ENCODE data around the gene OLAH.
"Not testable (repeated sequence)": the region's sequence is repeated elsewhere in the genome, so short reads cannot be mapped to it uniquely, and the experiment has no call there.

The OLAH gene
- total RNA-seq = 0 to 2.9 (median 0) reads per million in 17 experiments

DNA sequence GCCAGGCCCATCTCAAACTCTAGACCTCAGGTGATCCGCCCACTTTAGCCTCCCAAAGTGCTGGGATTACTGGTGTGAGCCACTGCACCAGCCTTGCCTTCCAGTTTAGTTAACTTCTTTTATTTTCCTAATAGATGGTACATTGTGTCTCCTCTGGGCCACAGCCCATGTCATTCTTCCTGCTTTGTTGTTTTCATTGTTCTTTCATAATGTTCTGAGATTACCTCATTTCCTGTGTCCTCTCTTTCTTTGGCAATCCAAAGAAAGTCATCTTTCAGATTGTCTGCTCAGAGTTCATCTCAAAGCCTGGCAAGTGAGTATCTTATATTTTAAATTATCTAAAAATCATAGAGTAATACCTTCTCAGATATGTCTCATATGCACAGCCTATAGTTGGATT, at the start of gene OLAH:
TSS of gene OLAH (plus strand) at position 270 of the 400 bp plus-strand sequence. CDS start 3,346 bp downstream, outside the sequence.
- peak in 3 of 4 experiments; percentile 7 to 38 (median 36) for DNase-seq

DNA sequence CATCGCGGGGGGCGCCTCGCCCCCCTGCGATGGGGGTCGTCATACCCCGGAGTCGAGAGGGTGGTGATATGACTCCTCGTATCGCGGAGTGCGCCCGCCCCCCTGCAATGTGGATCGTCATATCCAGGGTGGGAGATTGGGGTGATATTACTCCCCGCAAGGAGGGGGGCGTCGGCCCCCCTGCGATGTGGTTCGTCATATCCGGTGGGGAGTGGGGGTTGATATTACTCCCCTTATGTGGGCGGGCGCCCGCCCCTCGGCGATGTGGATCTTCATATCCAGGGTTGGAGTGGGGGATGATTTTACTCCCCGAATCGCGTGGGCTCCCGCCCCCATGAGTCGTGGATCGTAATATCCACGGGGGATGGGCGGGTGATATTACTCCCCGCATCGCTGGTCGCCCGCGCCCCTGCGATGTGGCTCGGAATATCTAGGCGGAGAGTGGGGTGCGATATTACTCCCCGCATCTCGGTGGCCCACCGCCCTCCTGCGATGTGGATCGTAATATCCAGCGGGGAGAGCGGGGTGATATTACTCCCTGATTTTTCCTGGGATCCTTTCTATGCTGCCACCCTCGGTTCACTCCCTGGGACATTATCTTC, 47.7 kb upstream of the OLAH start:
- no peak for DNase-seq

DNA sequence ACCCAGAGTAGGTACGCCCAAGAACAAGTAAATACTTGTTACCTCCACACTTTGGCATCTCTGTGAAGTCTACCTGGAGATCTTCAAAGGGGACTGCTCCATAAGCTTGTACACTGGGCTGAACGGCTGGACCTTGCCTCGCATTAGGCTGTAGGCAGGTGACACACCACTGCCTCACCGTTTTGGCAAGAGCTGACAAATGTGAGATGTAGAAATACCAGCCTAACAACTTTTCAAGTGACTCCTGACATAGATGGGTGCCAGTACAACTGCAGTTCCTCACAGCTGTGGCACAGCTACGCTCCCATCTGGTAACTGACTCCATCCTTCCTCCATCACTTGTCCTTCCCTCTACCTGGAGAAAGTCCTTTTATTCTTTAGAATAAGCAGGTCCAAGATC, 30.2 kb upstream of the OLAH start:
- not testable (repeated sequence) for DNase-seq

DNA sequence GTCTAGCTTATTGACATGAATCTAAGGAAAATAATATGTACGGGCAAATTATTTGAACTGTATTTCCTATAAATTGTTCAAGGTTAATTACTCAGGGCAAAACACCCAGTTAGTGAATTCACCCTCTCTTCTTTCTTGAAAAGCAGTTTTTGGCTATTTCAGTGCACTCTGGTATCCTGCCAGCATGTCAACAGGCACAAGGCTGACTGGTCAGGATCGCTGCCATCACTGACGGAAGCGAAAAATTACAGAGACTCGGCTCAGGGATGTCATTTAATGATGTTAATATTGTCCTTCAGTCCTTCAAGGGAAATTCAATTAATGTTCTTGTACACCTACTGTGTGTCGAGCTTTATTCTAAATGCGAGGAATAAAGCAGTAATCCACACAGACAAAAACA, 28.3 kb upstream of the OLAH start:
- DNase-seq = no peak

DNA sequence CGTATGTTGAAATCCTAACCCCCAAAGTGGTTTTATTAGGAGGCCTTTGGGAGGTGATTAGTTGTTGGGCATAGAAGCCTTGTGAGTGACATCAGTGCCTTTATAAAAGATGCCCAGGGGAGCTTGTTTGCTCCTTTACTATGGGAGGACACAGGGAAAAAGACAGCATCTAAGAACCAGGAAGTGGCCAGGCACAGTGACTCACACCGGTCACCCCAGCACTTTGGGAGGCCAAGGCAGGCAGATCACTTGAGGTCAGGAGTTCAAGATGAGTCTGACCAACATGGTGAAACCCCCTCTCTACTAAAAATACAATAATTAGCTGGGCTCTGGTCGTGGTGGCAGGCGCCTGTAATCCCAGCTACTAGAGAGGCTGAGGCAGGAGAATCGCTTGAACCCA, 22.8 kb upstream of the OLAH start:
- DNase-seq = peak; percentile 43 to 67 (median 56)

DNA sequence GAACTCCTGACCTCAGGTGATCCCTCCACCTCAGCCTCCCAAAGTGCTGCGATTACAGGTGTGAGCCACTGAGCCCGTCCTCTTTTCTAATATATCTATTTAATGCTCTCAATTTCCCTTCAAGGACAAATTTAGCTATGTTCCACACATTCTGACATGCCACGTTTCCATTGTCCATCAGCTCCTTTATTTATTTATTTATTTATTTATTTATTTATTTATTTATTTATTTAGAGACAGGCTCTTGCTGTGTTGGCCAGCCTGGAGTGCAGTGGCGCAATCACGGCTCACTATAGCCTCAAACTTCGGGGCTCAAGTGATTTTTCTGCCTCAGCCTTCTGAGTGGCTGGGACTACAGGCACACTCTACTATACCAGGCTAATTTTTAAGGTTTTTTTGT, 20.7 kb upstream of the OLAH start:
- not testable (repeated sequence) for DNase-seq

DNA sequence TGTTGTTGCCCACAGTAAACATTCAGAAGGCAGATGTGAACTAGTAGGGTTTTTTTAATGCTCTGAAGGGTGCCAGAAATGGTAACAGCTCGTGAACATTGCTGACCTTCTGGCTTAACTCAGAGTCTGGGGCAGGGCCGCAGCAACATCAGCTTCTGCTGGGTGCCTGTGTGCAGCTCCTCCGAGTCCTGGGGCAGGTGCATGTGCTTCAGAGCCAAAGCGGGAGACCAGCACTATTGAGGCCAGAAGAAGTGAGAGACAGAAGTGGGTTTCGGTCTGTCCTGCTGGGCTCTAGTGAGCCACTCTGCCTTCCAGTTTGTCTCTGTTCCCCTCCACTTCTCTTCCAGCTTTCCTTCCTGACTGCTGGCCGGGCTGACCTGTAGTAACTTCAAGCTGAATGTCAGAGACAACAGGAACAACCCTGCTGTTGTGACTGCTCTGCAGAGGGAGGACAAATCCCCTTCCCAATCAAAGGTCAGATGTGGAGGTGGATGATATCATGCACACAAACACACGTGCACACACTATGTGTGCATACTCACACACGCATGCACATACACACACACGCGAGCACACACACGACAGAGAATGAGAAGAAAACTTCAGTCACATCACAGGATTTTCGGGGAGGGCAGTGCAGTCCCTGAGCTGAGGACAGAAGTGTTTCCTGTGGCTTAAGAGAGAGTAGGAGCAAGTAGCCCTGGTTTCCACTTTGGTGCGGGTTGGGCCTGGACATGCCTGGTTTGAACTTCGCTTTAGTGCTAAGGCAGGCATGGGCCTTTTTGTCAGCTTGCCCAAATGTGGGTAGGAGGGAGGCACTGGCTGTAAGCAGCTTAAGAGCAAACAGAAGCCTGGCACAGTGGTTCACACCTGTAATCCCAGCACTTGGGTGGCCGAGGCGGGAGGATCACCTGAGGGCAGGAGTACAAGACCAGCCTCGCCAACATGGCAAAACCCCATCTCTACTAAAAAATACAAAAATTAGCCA, 19.4 kb upstream of the OLAH start:
- peak in 1 of 4 experiments; percentile 20 for DNase-seq

DNA sequence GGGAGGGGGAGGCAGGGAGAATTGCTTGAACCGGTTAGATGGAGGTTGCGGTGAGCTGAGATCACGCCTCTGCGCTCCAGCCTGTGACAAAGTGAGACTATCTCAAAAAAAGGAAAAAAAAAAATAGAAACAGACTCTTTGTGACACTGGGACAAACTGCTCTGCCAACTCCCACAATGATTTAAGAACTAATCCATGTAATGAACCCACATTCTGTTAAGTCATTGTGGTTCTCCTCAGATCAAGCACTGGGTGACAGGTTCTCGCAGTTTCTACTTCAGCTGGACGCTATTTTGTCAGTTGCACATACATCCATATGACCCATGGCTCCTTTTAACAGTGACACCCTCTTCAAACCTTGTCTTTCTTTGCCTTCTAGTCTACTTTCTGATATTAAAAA, 18.7 kb upstream of the OLAH start:
- DNase-seq = not testable (repeated sequence)

DNA sequence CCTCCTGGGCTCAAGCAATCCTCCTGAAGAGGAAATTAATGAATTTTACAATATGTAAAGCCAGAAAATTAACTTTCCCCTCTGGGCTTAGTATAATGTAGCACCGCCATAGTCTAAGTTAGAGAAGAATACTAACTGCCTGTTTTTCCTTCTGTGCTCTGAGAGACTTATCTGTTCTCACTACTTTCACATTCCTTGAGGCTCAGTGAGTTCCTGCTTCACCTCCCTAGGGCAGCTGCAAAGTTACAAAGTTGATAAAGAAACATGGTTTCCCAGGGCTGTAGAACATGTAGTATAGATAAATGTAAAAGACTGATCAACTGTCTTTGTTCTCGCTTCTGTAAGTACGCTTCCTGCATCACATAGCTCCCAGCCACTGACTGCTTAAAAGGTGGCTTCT, 16.0 kb upstream of the OLAH start:
- no peak for DNase-seq

DNA sequence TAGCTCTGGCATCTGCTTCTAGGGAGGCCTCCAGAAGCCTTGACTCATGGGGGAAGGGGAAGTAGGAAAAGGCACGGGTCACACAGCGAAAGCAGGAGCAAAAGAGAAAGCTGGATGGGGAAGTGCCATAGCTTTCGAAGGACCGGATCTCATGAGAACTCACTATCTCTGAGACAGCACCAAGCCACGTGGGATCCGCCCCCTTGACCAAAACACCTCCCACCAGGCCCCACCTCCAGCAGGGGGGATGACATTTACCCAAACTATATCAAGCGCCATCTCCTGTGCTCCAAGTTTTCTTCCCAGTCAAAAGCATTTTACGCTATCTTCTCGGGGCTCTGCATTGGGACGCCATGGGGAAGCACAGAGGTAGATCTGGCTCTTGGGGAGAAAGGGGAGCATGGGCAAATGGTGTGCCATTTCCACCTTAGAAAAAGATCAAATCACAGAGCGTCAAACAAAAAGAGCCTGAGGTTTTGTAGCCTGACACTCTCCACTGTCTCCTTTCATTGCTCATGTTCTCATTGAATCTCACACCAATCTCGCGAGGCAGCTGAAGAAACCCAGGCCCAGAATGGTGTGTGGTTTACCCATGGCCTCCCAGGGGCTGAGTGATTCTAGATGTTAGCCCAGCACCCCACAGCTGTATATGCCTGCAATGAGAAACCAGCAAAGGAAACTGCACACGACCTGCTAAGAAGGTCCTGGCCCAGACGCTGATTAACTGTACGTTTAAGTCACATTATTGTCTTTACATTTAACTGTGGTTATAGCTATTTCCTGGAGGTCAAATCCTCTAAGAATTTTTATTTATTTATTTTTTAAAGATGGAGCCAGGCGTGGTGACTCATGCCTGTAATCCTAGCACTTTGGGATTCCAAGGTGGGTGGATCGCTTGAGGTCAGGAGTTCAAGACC, 8.1 kb upstream of the OLAH start:
- peak; percentile 85 to 94 (median 92) for DNase-seq

DNA sequence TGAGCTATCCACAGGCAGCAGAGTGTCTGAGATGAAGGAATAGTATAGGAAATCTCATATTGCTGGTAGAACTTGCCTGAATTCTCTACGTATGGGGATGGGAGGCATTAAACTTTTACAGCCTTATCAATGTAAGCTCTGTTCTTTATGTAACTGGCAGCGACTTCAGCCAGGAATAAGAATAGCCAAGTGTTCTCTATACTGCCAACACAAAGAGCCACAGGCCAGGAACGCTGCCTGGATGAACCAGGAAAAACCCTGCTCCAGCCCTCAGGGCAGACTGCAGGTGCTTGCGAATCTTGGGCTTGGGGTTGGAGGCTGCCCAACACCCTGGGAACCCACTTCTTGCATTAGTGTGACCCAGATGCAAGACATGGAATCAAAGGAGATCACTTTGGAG, 6.1 kb upstream of the OLAH start:
- DNase-seq = no peak

DNA sequence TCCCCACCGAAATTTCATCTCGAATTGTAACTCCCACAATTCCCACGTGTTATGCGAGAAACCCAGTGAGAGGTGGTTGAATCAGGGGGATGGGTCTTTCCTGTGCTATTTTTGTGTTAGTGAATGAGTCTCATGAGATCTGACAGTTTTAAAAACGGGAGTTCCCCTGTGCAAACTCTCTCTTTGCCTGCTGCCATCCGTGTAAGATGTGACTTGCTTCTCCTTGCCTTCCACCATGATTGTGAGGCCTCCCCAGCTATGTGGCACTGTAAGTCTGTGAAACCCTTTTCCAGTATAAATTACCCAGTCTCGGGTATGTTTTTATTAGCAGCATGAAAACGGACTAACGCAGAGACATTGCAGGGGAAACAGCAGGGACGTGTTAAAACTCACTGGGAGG, 5.3 kb upstream of the OLAH start:
- DNase-seq = no peak

DNA sequence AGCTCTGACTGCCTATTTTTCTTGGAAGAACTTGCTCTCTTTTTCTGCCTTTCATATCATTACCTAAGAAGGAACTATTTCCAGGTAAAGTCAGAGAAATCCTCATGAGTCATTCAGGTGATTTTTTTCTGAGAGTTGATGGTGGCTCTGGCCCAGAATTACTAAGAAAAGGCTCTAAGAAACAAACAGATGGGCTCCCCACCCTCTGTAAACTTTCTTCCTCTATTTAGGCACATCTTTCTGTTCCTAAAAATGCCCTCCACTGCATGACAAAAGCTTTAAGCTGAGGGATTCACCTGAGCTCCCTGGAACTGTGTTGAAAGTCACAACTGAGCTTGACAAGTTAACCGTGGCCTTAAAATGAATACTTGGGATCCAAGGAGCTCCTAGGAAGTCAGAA, 1.6 kb downstream of the OLAH start:
- no peak for DNase-seq

DNA sequence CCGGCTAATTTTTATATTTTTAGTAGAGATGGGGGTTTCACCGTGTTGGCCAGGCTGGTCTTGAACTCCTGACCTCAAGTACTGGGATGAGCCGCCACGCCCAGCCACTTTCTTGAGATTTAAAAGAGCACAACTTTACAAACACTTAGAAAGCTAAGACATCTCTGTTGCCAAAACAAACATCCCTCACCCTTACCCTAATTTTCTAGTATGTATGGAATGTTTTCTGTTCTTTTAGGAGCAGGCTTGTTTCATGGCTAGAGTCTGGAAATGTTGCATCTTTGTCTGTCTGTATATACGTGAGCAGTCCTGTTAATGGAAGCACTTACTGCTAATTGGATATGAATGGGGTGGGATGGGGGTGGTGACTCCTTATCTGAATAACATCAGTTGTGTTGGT, 2.9 kb downstream of the OLAH start:
- no peak for DNase-seq

DNA sequence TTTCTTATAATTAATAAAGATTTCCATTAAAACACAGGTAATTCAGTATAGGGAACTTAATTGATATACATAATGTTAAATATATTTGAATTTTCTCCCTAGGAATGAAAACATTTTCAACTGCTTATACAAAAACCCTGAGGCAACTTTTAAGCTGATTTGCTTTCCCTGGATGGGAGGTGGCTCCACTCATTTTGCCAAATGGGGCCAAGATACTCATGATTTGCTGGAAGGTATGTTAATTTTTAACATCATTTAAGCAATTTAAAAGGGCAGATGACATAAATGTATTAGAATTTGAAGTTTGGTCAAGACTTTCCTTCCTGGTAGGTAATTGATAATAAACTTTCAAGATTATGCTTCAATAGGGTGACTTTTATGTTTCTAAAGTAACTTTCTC, 5.8 kb downstream of the OLAH start:
- no peak for DNase-seq

DNA sequence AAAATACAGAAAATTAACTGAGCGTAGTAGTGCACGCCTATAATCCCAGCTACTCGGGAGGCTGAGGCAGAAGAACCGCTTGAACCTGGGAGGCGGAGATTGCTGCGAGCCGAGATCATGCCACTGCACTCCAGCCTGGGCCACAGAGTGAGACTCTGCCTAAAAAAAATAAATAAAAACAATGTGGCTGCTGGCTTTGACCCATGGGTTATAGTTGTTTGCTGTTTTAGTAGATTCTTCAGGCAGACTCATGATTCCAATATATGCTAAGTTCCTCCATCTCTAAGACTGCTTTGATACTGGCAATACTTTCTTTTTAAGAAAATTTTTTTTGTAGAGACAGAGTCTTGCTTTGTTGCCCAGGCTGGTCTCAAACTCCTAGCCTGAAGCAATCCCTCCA, 8.4 kb downstream of the OLAH start:
- no peak for DNase-seq

DNA sequence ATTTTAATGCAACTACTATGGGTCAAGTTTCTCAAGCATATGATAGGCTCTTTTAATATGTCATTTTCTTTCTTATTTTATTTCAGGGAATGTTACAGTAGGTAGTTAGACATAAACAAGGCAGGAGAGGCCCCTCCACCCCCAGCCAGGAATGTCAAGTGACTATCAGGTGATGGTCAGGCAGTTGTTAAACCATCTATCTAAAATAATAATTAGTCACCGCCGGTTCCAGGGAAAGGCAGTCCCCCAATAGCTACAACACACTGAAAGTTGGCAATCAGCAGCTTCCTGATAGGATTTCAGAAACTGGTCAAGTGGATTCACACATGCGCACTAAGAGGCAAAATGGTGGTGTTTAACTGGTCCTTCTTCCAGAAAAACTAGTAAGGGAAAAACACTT, 9.3 kb downstream of the OLAH start:
- no peak for DNase-seq

DNA sequence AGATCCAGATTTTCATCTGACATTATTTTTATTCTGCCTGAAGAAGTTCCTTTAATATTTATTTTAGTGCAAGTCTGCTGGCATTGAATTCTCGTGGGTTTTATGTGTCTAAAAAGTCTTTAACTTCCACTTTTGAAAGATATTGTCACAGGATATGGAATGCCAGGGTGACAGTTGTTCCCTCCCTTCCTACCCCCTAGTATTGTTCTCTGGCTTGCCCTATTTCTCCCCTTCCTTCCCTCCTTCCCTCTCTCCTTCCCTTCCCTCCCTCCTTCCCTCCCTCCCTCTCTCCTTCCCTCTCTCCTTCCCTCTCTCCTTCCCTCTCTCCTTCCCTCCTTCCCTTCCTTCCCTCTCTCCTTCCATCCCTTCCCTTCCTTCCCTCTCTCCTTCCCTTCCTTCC, 14.9 kb downstream of the OLAH start:
- no peak for DNase-seq

DNA sequence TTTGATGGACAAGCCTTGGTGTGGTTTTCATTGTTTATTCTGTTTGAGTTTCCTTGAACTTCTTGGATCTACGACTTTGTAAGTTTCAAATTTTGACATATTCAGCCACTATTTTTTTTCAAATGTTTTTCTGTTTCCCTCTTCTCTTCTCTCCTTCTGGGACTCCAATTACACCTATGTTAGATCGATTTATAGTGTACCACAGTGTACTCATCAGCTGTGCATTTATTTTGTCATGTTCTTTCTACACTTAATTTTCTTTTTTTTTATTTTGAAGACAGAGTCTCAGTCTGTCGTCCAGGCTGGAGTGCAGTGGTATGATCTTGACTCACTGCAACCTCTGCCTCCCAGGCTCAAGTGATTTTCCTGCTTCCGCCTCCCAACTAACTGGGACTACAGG, 16.2 kb downstream of the OLAH start:
- DNase-seq = no peak

DNA sequence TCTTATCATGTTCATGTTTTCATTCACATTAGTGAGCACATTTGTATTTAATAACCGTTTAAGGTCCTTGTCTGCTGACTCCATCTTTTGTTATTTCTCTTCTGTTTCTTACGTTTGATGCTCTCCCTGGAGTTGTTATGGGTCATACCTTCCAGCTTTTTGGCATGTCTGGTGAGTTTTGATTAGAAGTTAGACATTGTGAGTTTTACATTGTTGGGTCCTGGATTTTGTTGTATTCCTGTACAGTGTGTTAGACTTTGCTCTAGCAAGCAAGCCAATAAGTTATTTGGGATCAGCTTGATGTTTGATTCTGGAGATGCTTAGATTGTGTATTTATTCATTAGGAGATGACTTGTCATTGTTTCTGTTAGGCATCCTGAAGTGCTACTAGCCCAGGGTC, 16.9 kb downstream of the OLAH start:
- no peak for DNase-seq

DNA sequence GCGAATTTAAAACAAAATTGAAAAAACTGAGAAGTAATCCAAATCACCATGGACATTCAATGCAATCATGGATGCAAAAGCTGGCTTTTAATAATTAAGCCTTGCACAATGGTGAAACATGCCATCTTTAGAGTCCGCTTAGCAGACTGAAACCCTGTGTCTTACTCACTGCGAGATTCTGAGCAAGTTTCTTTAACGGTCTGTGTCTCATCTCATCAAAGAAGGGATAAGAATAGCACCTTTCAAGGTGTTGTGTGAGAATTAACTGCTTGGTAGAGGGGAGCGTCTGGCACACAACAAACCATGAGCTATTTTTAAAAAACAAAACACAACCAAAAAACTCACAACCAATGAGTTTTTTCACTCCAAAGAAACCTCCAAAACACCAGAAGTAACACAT, 23.4 kb downstream of the OLAH start:
- DNase-seq = no peak

DNA sequence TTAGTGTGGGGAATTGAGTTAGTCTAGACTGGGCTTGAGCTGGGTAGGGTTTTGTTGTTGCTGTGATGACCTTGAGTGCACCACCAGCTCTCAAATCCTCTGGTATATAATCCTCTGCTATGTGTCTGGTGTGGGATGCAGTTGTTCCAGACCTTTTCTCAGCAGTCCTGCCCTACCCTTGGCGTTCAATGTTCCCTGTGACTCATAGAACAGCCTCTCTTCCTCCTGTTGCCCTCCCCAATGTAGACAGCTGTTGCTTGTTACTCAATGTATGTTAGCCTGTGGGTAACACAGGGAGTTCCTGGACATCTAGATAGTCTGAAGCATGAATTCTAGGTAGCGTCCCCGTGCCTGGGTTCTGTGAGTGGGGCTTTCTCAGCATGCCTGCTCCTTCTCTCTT, 25.1 kb downstream of the OLAH start:
- no peak for DNase-seq

DNA sequence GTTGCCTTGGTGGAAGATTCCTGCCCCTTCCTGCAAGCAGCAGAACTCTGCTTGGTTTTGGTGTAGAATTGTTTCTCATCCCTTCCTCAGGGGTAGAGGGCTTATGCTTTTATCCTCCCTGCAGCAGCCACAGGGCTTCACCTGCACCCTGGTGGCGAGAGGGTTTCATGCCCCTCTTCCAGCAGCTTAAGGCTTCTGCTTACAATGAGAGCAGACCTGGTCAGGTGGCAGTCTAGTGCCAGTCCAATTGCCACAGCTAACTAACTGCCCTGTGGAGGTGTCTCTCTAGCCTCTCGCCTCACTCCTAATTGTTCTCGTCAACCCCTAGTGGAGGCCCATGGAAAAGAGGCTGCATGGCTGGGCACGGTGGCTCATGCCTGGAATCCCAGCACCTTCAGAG, 25.5 kb downstream of the OLAH start:
- no peak for DNase-seq

All from suppressor macrophage (primary cell).